T-helper 17 cell (primary cell): ENCODE results near the gene SERPINA6. TPM values are rescaled to one million over a fixed set of nuclear protein-coding genes. Genes with fewer than 3 reads are reported as not detected.
"Not testable (repeated sequence)": the region's sequence is repeated elsewhere in the genome, so short reads cannot be mapped to it uniquely, and the experiment has no call there.

ENCODE experiments used
- ATAC-seq: fragments of 150-1000 bp; cut with Tn5 transposase; 2 replicates; pipeline ENCODE4 v1.10.0; 2021; ENCODE audit warnings: mild to moderate bottlenecking, moderate library complexity
- DNase-seq, 3 donors: peaks; one replicate each; pipeline versions ENCODE4 v3.0.0 to v3.0.0-alpha.2; 2020 to 2021
- H3K9me3 ChIP-seq: one replicate; pipeline ENCODE4 v1.7.0; 2013; ENCODE audit warnings: low read length, mild to moderate bottlenecking; ENCODE audit not compliant: control insufficient read depth, poor library complexity, severe bottlenecking
- H3K27ac Mint-ChIP-seq: one replicate; pipeline ENCODE4 v1.8.0; 2022; ENCODE audit warnings: mild to moderate bottlenecking, moderate library complexity, mixed read lengths
- H3K27me3 Mint-ChIP-seq: one replicate; pipeline ENCODE4 v1.8.0; 2022; ENCODE audit warnings: mixed read lengths
- H3K36me3 Mint-ChIP-seq: one replicate; pipeline ENCODE4 v1.8.0; 2022; ENCODE audit warnings: low read depth, mixed read lengths
- H3K4me1 Mint-ChIP-seq: one replicate; pipeline ENCODE4 v1.8.0; 2022; ENCODE audit warnings: mild to moderate bottlenecking, mixed read lengths
- H3K4me3 Mint-ChIP-seq: one replicate; pipeline ENCODE4 v1.8.0; 2022; ENCODE audit warnings: mild to moderate bottlenecking, moderate library complexity, mixed read lengths
- total RNA-seq, 4 donors: library from RNA in 2 of 4; stranded (reverse) in 2 of 4; gene quantifications; one replicate each; pipeline ENCODE4 v1.2.3 and lab custom pipeline; 2022 to 2026

SERPINA6 gene
- total RNA-seq, 2 donors from 2014 or later = not detected

GRCh38 chr14:94363151-94363624 is 40.1 kb upstream of the SERPINA6 start:
- Mint-ChIP-seq H3K4me1 (peaks cover 4% of the 10 kb centered on the region), H3K4me3 (no peak overlapping the region), H3K36me3 (peaks cover 5% of the 10 kb centered on the region), H3K27ac (no peak overlapping the region), H3K27me3 (peaks cover 30% of the 10 kb centered on the region)
- ATAC-seq = no peak
- DNase-seq = no peak
- H3K9me3 ChIP-seq = no peaks in the 10 kb centered on the region

- Mint-ChIP-seq H3K36me3 (peaks cover 5% of the 10 kb centered on the region), H3K4me1 (peaks cover 4% of the 10 kb centered on the region), H3K4me3 (no peak overlapping the region), H3K27ac (no peak overlapping the region), H3K27me3 (peaks cover 30% of the 10 kb centered on the region)
- DNase-seq (no peak), ATAC-seq (no peak)
- H3K9me3 ChIP-seq = no peaks in the 10 kb centered on the region
Measured at GRCh38 chr14:94362614-94363133, 39.5 kb upstream of the SERPINA6 start.

- no peaks in the 10 kb centered on the region for H3K9me3 ChIP-seq
- Mint-ChIP-seq H3K36me3 (peaks cover 5% of the 10 kb centered on the region), H3K4me1 (peaks cover 4% of the 10 kb centered on the region), H3K4me3 (no peak overlapping the region), H3K27ac (no peak overlapping the region), H3K27me3 (peaks cover 30% of the 10 kb centered on the region)
- DNase-seq = no peak
- ATAC-seq = no peak
Measured at GRCh38 chr14:94361682-94362081, 38.5 kb upstream of the SERPINA6 start.

GRCh38 chr14:94360945-94361565 is 37.9 kb upstream of the SERPINA6 start:
- DNase-seq = no peak
- H3K27ac Mint-ChIP-seq = no peak overlapping the region
- H3K9me3 ChIP-seq = no peaks in the 10 kb centered on the region
- H3K36me3 Mint-ChIP-seq = peaks cover 5% of the 10 kb centered on the region
- no peak overlapping the region for H3K4me3 Mint-ChIP-seq
- peaks cover 30% of the 10 kb centered on the region for H3K27me3 Mint-ChIP-seq
- H3K4me1 Mint-ChIP-seq = peaks cover 4% of the 10 kb centered on the region
- ATAC-seq = no peak

GRCh38 chr14:94357166-94357565 is 34.0 kb upstream of the SERPINA6 start:
- Mint-ChIP-seq H3K4me3 (no peak overlapping the region), H3K36me3 (peaks cover 2% of the 10 kb centered on the region), H3K27me3 (peaks cover 20% of the 10 kb centered on the region), H3K4me1 (peaks cover 2% of the 10 kb centered on the region), H3K27ac (no peak overlapping the region)
- H3K9me3 ChIP-seq = no peaks in the 10 kb centered on the region
- ATAC-seq = no peak
- DNase-seq = no peak

- peaks cover 2% of the 10 kb centered on the region for H3K4me1 Mint-ChIP-seq
- H3K36me3 Mint-ChIP-seq = peaks cover 2% of the 10 kb centered on the region
- ATAC-seq (no peak), DNase-seq (no peak)
- no peak overlapping the region for H3K27ac Mint-ChIP-seq
- H3K4me3 Mint-ChIP-seq = no peak overlapping the region
- peaks cover 15% of the 10 kb centered on the region for H3K27me3 Mint-ChIP-seq
- no peaks in the 10 kb centered on the region for H3K9me3 ChIP-seq
Measured at GRCh38 chr14:94356379-94357056, 33.4 kb upstream of the SERPINA6 start.

- ATAC-seq (no peak), DNase-seq (no peak)
- no peaks in the 10 kb centered on the region for H3K9me3 ChIP-seq
- H3K36me3 Mint-ChIP-seq = no peaks in the 10 kb centered on the region
- H3K4me1 Mint-ChIP-seq = no peaks in the 10 kb centered on the region
- no peak overlapping the region for H3K4me3 Mint-ChIP-seq
- no peak overlapping the region for H3K27ac Mint-ChIP-seq
- peaks cover 9% of the 10 kb centered on the region for H3K27me3 Mint-ChIP-seq
Measured at GRCh38 chr14:94355191-94355794, 32.2 kb upstream of the SERPINA6 start.

GRCh38 chr14:94354638-94355185 is 31.6 kb upstream of the SERPINA6 start:
- no peak overlapping the region for H3K4me3 Mint-ChIP-seq
- DNase-seq = no peak
- no peak overlapping the region for H3K27ac Mint-ChIP-seq
- H3K4me1 Mint-ChIP-seq = no peaks in the 10 kb centered on the region
- no peaks in the 10 kb centered on the region for H3K36me3 Mint-ChIP-seq
- H3K9me3 ChIP-seq = no peaks in the 10 kb centered on the region
- peaks cover 4% of the 10 kb centered on the region for H3K27me3 Mint-ChIP-seq
- no peak for ATAC-seq

GRCh38 chr14:94354190-94354589 is 31.1 kb upstream of the SERPINA6 start:
- H3K4me1 Mint-ChIP-seq, ATAC-seq, H3K36me3 Mint-ChIP-seq, H3K4me3 Mint-ChIP-seq, H3K9me3 ChIP-seq, DNase-seq, H3K27me3 Mint-ChIP-seq, H3K27ac Mint-ChIP-seq: not testable (repeated sequence)

GRCh38 chr14:94349276-94349675 is 26.1 kb upstream of the SERPINA6 start:
- Mint-ChIP-seq H3K27me3 (no peaks in the 10 kb centered on the region), H3K27ac (peak overlapping the region; percentile 72), H3K4me1 (peaks cover 7% of the 10 kb centered on the region), H3K4me3 (no peak overlapping the region), H3K36me3 (no peaks in the 10 kb centered on the region)
- DNase-seq = no peak
- no peaks in the 10 kb centered on the region for H3K9me3 ChIP-seq
- ATAC-seq = no peak

GRCh38 chr14:94348836-94349235 is 25.7 kb upstream of the SERPINA6 start:
- H3K36me3 Mint-ChIP-seq = no peaks in the 10 kb centered on the region
- H3K27ac Mint-ChIP-seq = peak overlapping the region; percentile 72
- ATAC-seq (no peak), DNase-seq (no peak)
- peaks cover 7% of the 10 kb centered on the region for H3K4me1 Mint-ChIP-seq
- H3K27me3 Mint-ChIP-seq = no peaks in the 10 kb centered on the region
- H3K9me3 ChIP-seq = no peaks in the 10 kb centered on the region
- H3K4me3 Mint-ChIP-seq = no peak overlapping the region

- H3K27ac Mint-ChIP-seq = peak overlapping the region; percentile 92
- ATAC-seq (no peak), DNase-seq (no peak)
- H3K4me3 Mint-ChIP-seq = peak overlapping the region; percentile 47
- peaks cover 7% of the 10 kb centered on the region for H3K4me1 Mint-ChIP-seq
- no peaks in the 10 kb centered on the region for H3K9me3 ChIP-seq
- H3K36me3 Mint-ChIP-seq = no peaks in the 10 kb centered on the region
- H3K27me3 Mint-ChIP-seq = no peaks in the 10 kb centered on the region
Measured at GRCh38 chr14:94346841-94347240, 23.7 kb upstream of the SERPINA6 start.

- not testable (repeated sequence) for H3K4me1 Mint-ChIP-seq, H3K36me3 Mint-ChIP-seq, H3K27me3 Mint-ChIP-seq, H3K9me3 ChIP-seq
- DNase-seq (peak in 2 of 3 donors; percentile 37 to 57), ATAC-seq (peak; percentile 89)
- H3K27ac Mint-ChIP-seq = peak overlapping the region; percentile 92
- peak overlapping the region; percentile 47 for H3K4me3 Mint-ChIP-seq
Measured at GRCh38 chr14:94346065-94346786, 23.1 kb upstream of the SERPINA6 start.
